Left ventricle myocardium inferior (tissue), 1 donor: ENCODE results near the gene PAX9. TPM values are rescaled to one million over a fixed set of nuclear protein-coding genes. Genes with fewer than 3 reads are reported as not detected.

Source experiments
- DNase-seq: peaks from one replicate; pipeline ENCODE4 v3.0.0-alpha.2; 2020
- H3K27ac ChIP-seq: fragments of 200-600 bp; replicated peaks from 2 replicates; pipeline ENCODE4 v1.8.0; 2021
- H3K27me3 ChIP-seq: fragments of 200-600 bp; 2 replicates; pipeline ENCODE4 v1.8.0; 2021; ENCODE audit warnings: low read depth
- H3K36me3 ChIP-seq: fragments of 200-600 bp; 2 replicates; pipeline ENCODE4 v1.8.0; 2021
- H3K4me1 ChIP-seq: fragments of 200-600 bp; 2 replicates; pipeline ENCODE4 v1.8.0; 2021
- H3K4me3 ChIP-seq: fragments of 200-600 bp; 2 replicates; pipeline ENCODE4 v1.8.0; 2021; ENCODE audit warnings: mild to moderate bottlenecking, moderate library complexity
- H3K9me3 ChIP-seq: fragments of 200-600 bp; replicated peaks from 2 replicates; pipeline ENCODE4 v1.8.0; 2021
- CTCF ChIP-seq: fragments of 200-600 bp; IDR thresholded peaks from 2 replicates; pipeline ENCODE4 v1.8.0; 2021; ENCODE audit warnings: antibody characterized with exemption, mild to moderate bottlenecking, borderline replicate concordance
- intact Hi-C: fragments of 100-400 bp; cut with micrococcal nuclease; formaldehyde crosslinking; loops from one replicate; pipeline ENCODE4 v1.11.0; 2022
- total RNA-seq: library from RNA; stranded (reverse); fragmentation: NEBNext Ultra II Directional; extraction: Animal tissue kit (Norgen Biotek cat#: 25700); gene quantifications from one replicate; pipeline ENCODE4 v1.2.1, GENCODE V29; 2021
- donor health status: DM: no; HTN: yes; CAD: no; lungs with severe emphysema.

Gene PAX9
- total RNA-seq, 1 donor from 2014 or later: not detected

- TF ChIP-seq CTCF: no peak
- Histone ChIP-seq H3K27ac (no peak overlapping the region), H3K27me3 (peaks cover 100% of the 10 kb centered on the region), H3K9me3 (no peaks in the 10 kb centered on the region), H3K4me3 (peak overlapping the region; percentile 34), H3K4me1 (peaks cover 68% of the 10 kb centered on the region), H3K36me3 (no peaks in the 10 kb centered on the region)
- intact Hi-C loops: no loop called here
- DNase-seq: no peak
Observed at GRCh38 chr14:36656687-36657398, 4.8 kb upstream of the PAX9 start.

GRCh38 chr14:36657399-36658122, 4.1 kb upstream of the PAX9 start:
- Histone ChIP-seq H3K9me3 (no peaks in the 10 kb centered on the region), H3K4me3 (peak overlapping the region; percentile 34), H3K27me3 (peaks cover 100% of the 10 kb centered on the region), H3K4me1 (peaks cover 75% of the 10 kb centered on the region), H3K36me3 (no peaks in the 10 kb centered on the region), H3K27ac (no peak overlapping the region)
- DNase-seq: no peak
- no peak for TF ChIP-seq CTCF
- intact Hi-C loops: no loop called here

GRCh38 chr14:36658123-36659009, 3.3 kb upstream of the PAX9 start:
- no peak for DNase-seq
- no peaks in the 10 kb centered on the region for H3K36me3 ChIP-seq
- peaks cover 100% of the 10 kb centered on the region for H3K27me3 ChIP-seq
- peaks cover 83% of the 10 kb centered on the region for H3K4me1 ChIP-seq
- H3K27ac ChIP-seq: no peak overlapping the region
- intact Hi-C loops: no loop called here
- peak overlapping the region; percentile 34 for H3K4me3 ChIP-seq
- no peaks in the 10 kb centered on the region for H3K9me3 ChIP-seq
- no peak for TF ChIP-seq CTCF

- Histone ChIP-seq H3K27me3 (peaks cover 100% of the 10 kb centered on the region), H3K4me3 (no peak overlapping the region), H3K4me1 (peaks cover 88% of the 10 kb centered on the region), H3K9me3 (no peaks in the 10 kb centered on the region), H3K27ac (no peak overlapping the region), H3K36me3 (no peaks in the 10 kb centered on the region)
- DNase-seq: no peak
- TF ChIP-seq CTCF: no peak
- intact Hi-C loops: no loop called here
Observed at GRCh38 chr14:36659010-36659821, 2.4 kb upstream of the PAX9 start.
